Measurements from ENCODE around the gene PTGER3.

Gene PTGER3

GRCh38 chr1:71049951-71050598, 2.5 kb upstream of the PTGER3 start:
- no peak for DNase-seq

GRCh38 chr1:71046891-71047634, 553 bp downstream of the PTGER3 start:
- DNase-seq: no peak

GRCh38 chr1:71045463-71046028, 2.1 kb downstream of the PTGER3 start:
- no peak for DNase-seq

GRCh38 chr1:71044833-71045232, 2.8 kb downstream of the PTGER3 start:
- no peak for DNase-seq

GRCh38 chr1:71043065-71043464, 4.6 kb downstream of the PTGER3 start:
- DNase-seq: no peak

- no peak for DNase-seq
Observed at GRCh38 chr1:71041806-71042205, 5.8 kb downstream of the PTGER3 start.

GRCh38 chr1:71039661-71040262, 7.9 kb downstream of the PTGER3 start:
- no peak for DNase-seq

- no peak for DNase-seq
Observed at GRCh38 chr1:71038942-71039341, 8.7 kb downstream of the PTGER3 start.

GRCh38 chr1:71037829-71038620, 9.6 kb downstream of the PTGER3 start:
- DNase-seq: no peak

- no peak for DNase-seq
Observed at GRCh38 chr1:71037066-71037465, 10.6 kb downstream of the PTGER3 start.

GRCh38 chr1:71033136-71033535, 14.5 kb downstream of the PTGER3 start:
- DNase-seq: no peak

- DNase-seq: no peak
Observed at GRCh38 chr1:71031426-71031825, 16.2 kb downstream of the PTGER3 start.

GRCh38 chr1:71030026-71030425, 17.6 kb downstream of the PTGER3 start:
- no peak for DNase-seq

- DNase-seq: no peak
Observed at GRCh38 chr1:71028981-71029380, 18.6 kb downstream of the PTGER3 start.

- no peak for DNase-seq
Observed at GRCh38 chr1:71027991-71028390, 19.6 kb downstream of the PTGER3 start.

- DNase-seq: no peak
Observed at GRCh38 chr1:71026093-71026492, 21.5 kb downstream of the PTGER3 start.

- no peak for DNase-seq
Observed at GRCh38 chr1:71023515-71023914, 24.1 kb downstream of the PTGER3 start.

- DNase-seq: no peak
Observed at GRCh38 chr1:71019233-71019969, 28.2 kb downstream of the PTGER3 start.

GRCh38 chr1:71018791-71019190, 28.8 kb downstream of the PTGER3 start:
- no peak for DNase-seq

GRCh38 chr1:71015745-71016144, 31.9 kb downstream of the PTGER3 start:
- no peak for DNase-seq

GRCh38 chr1:71014178-71014579, 33.4 kb downstream of the PTGER3 start:
- DNase-seq: no peak
